Measurements from ENCODE around the gene ATAD3B. TPM values are rescaled to one million over a fixed set of nuclear protein-coding genes. Genes with fewer than 3 reads are reported as not detected.

The ATAD3B gene
- total RNA-seq, 2 donors from 2014 or later, result 16.8 to 26.9 TPM

GRCh38 chr1:1537626-1538250, 66.2 kb downstream of the ATAD3B start:
- no peaks in the 10 kb centered on the region for H3K36me3 ChIP-seq
- no peak overlapping the region for H3K4me3 ChIP-seq
- no peak for DNase-seq (ENCODE audit: low spot score)
- whole genome bisulfite sequencing, result 94% methylated on average over 32 of the region's 32 CpGs
- H3K27ac ChIP-seq, result no peak overlapping the region
- peaks cover 4% of the 10 kb centered on the region for H3K4me1 ChIP-seq (replicated peaks)
- H3K27me3 ChIP-seq (replicated peaks; ENCODE audit: insufficient read depth), result no peaks in the 10 kb centered on the region
- no peaks in the 10 kb centered on the region for H3K9me3 ChIP-seq
- TF ChIP-seq POLR2AphosphoS5 (IDR thresholded peaks at IDR 0.05), result no peak
- no peak for TF ChIP-seq POLR2A (IDR thresholded peaks at IDR 0.05)
- TF ChIP-seq, protein P1, sequence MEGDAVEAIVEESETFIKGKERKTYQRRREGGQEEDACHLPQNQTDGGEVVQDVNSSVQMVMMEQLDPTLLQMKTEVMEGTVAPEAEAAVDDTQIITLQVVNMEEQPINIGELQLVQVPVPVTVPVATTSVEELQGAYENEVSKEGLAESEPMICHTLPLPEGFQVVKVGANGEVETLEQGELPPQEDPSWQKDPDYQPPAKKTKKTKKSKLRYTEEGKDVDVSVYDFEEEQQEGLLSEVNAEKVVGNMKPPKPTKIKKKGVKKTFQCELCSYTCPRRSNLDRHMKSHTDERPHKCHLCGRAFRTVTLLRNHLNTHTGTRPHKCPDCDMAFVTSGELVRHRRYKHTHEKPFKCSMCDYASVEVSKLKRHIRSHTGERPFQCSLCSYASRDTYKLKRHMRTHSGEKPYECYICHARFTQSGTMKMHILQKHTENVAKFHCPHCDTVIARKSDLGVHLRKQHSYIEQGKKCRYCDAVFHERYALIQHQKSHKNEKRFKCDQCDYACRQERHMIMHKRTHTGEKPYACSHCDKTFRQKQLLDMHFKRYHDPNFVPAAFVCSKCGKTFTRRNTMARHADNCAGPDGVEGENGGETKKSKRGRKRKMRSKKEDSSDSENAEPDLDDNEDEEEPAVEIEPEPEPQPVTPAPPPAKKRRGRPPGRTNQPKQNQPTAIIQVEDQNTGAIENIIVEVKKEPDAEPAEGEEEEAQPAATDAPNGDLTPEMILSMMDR (IDR thresholded peaks at IDR 0.05), result no peak
- intact Hi-C loops (cut with DNase I), result no loop called here

DNA sequence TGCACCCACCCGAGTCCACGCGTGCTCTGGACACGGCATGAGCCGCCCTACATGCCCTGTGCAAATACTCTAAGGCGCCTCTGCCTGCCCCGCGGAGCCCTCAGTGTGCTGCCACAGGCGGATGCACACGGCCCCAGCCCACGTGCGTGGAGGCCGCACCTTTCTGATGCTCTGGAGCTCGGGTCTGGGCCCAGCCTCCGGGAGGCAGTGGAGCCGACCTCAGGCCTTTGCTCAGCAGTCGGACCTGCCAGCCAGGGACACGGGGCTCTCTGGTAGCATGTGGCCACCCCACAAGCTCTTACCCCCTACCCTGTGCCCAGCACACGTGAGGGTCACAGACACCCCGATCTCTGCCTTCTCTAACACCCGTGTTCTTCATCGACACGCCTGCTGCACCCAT, 66.8 kb downstream of the ATAD3B start:
- no peaks in the 10 kb centered on the region for H3K36me3 ChIP-seq
- no peak overlapping the region for H3K27ac ChIP-seq
- DNase-seq (ENCODE audit: low spot score), result no peak
- no peaks in the 10 kb centered on the region for H3K27me3 ChIP-seq (replicated peaks; ENCODE audit: insufficient read depth)
- 93% methylated on average over 22 of the region's 23 CpGs for WGBS
- intact Hi-C loops (cut with DNase I), result no loop called here
- no peak for TF ChIP-seq POLR2A (IDR thresholded peaks at IDR 0.05)
- no peaks in the 10 kb centered on the region for H3K9me3 ChIP-seq
- peaks cover 4% of the 10 kb centered on the region for H3K4me1 ChIP-seq (replicated peaks)
- H3K4me3 ChIP-seq, result no peak overlapping the region

DNA sequence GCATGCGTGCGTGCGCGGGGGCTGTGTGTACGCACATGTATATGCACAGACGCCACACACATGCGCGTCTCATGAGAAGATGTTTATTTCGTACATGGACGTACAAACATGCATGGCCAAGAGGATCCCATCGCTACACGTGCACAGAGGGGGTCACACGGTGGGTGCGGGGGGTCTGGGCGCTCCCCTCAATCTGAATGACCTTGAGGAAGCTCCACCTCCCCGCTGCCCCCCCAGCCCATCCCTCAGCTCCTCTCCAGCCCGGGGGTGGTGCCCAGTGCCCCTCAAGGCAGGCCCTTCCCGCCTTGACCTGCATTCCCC, 67.4 kb downstream of the ATAD3B start:
- peaks cover 4% of the 10 kb centered on the region for H3K4me1 ChIP-seq (replicated peaks)
- no peak overlapping the region for H3K27ac ChIP-seq
- WGBS, result 96% methylated on average over 10 of the region's 18 CpGs
- TF ChIP-seq POLR2AphosphoS5 (IDR thresholded peaks at IDR 0.05) (no peak), POLR2A (IDR thresholded peaks at IDR 0.05) (no peak)
- TF ChIP-seq, protein P1 (IDR thresholded peaks at IDR 0.05), result no peak
- no peaks in the 10 kb centered on the region for H3K36me3 ChIP-seq
- peak overlapping the region in 1 of 2 donors; percentile 64 for H3K4me3 ChIP-seq
- no peaks in the 10 kb centered on the region for H3K9me3 ChIP-seq
- DNase-seq (ENCODE audit: low spot score), result no peak
- no peaks in the 10 kb centered on the region for H3K27me3 ChIP-seq (replicated peaks; ENCODE audit: insufficient read depth)
- intact Hi-C loops (cut with DNase I), result no loop called here

DNA sequence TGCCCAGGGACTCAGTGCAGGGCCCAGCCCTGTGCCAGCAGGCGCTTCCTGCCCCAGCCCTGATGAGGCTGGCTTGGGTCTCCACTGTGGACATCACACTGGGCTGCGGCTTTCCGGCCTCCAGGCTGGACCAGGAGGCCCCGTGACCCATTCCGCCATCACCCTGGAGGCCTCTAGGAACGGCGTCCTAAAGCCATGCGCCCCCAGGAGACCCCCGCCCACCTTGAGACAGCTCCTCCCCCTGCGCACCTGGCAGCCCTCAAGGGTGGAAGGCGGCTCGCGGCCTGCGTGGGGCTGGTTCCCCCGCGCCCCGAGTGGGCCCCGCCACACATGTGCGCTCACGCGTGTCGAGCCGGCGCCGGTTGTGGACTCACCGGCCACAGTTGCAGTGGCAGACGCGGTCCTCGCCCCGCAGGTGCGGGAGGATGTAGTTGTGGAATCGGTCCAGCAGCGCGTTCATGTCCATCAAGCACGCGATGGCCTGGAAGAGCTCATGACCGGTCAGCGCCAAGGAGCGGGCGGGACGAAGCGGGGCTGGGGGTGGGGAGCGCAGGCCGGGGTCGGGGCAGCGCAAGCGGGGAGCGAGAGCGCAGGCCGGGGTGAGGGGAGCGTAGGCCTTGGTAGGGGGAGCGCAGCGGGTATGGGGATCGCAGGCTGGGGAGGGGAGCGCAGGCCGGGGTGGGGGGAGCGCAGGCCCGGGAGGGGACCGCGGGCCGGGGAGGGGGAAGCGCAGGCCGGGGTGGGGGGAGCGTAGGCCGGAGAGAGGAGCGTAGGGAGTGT, 67.9 kb downstream of the ATAD3B start:
- TF ChIP-seq POLR2AphosphoS5 (IDR thresholded peaks at IDR 0.05) (no peak), POLR2A (IDR thresholded peaks at IDR 0.05) (no peak)
- TF ChIP-seq, protein P1 (IDR thresholded peaks at IDR 0.05), result no peak
- no peak for DNase-seq (ENCODE audit: low spot score)
- no peaks in the 10 kb centered on the region for H3K27me3 ChIP-seq (replicated peaks; ENCODE audit: insufficient read depth)
- peak overlapping the region; percentile 54 to 64 for H3K4me3 ChIP-seq
- no peaks in the 10 kb centered on the region for H3K36me3 ChIP-seq
- WGBS, result 17% methylated on average over 43 of the region's 66 CpGs
- H3K27ac ChIP-seq, result peak overlapping the region; percentile 62
- H3K4me1 ChIP-seq (replicated peaks), result peaks cover 4% of the 10 kb centered on the region
- intact Hi-C loops (cut with DNase I), result no loop called here
- no peaks in the 10 kb centered on the region for H3K9me3 ChIP-seq

DNA sequence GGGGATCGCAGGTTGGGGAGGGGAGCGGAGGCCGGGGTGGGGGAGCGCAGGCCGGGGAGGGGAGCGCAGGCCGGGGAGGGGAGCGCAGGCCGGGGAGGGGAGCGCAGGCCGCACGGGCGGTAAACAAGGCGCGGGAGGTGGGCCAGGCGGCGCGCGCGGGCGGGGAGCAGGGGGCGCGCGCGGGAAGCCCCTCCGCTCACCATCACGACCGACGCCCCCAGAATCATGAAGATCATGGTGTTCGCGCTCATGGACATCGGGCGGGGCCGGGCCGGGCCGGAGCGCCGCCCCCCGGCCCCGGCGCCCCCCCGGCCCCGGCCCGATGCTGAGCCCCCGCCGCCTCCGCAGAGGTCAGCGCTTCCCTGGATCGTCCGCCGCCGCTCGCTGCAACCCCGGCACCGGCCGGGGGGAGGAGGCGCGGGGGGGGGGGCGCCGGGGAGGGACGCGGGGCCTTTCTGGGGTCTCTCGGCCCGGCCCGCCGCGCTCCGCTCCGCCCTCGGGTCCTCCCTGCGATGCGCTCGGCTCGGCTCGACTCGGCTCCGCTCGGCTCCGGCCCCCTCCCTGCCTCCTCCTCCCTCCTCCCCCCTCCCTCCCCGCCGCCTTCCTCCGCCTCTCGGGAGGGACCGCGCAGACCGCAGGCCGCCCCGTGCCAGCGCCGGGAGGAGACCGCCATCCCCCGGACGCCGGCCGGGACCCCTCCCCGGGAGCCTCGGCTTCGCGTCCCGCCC, 68.7 kb downstream of the ATAD3B start, which contains the start of gene TMEM240:
TMEM240 (minus strand) TSS at position 535 of the 728 bp plus-strand sequence; CDS start at position 257, 278 bp downstream.
- WGBS, result under 1% methylated on average over 43 of the region's 100 CpGs
- H3K4me3 ChIP-seq, result peak within 1 kb of the TSS; percentile 54 to 64
- TF ChIP-seq POLR2AphosphoS5 (IDR thresholded peaks at IDR 0.05) (no peak), POLR2A (IDR thresholded peaks at IDR 0.05) (no peak)
- TF ChIP-seq, protein P1 (IDR thresholded peaks at IDR 0.05), result no peak
- H3K9me3 ChIP-seq, result no peaks in the 10 kb centered on the region
- peak within 1 kb of the TSS; percentile 62 for H3K27ac ChIP-seq
- intact Hi-C loops (cut with DNase I), result no loop called here
- DNase-seq (ENCODE audit: low spot score), result peak; percentile 66
- peaks cover 4% of the 10 kb centered on the region for H3K4me1 ChIP-seq (replicated peaks)
- no peaks in the 10 kb centered on the region for H3K27me3 ChIP-seq (replicated peaks; ENCODE audit: insufficient read depth)
- H3K36me3 ChIP-seq, result no peaks in the 10 kb centered on the region

Measured in prostate gland (tissue), 2 donors.